ENCODE results near the gene DMD.

GRCh38 chrX:32597777-32598176 is 613.6 kb downstream of the DMD start:
- TF ChIP-seq CTCF (IDR thresholded peaks at IDR 0.05) = no peak
- TF ChIP-seq POLR2A (IDR thresholded peaks at IDR 0.05) = no peak
